Activated naive CD4-positive, alpha-beta T cell treated with anti-CD3 and anti-CD28 coated beads, Interleukin-2, amount 50 U/mL, for 24 hours (primary cell): Measurements from ENCODE around the gene RNF126.
A peak's percentile ranks its signal among the peaks of the same experiment; 100 is the strongest.

Experiments
- H3K27ac Mint-ChIP-seq: one replicate; pipeline ENCODE4 v1.8.0; 2021; ENCODE audit warnings: mild to moderate bottlenecking, mixed read lengths
- H3K27me3 Mint-ChIP-seq: one replicate; pipeline ENCODE4 v1.8.0; 2021; ENCODE audit warnings: mixed read lengths
- H3K36me3 Mint-ChIP-seq: one replicate; pipeline ENCODE4 v1.8.0; 2021; ENCODE audit warnings: mixed read lengths
- H3K4me1 Mint-ChIP-seq: one replicate; pipeline ENCODE4 v1.8.0; 2021; ENCODE audit warnings: mixed read lengths
- H3K4me3 Mint-ChIP-seq: one replicate; pipeline ENCODE4 v1.8.0; 2021; ENCODE audit warnings: mild to moderate bottlenecking, mixed read lengths
- H3K9me3 Mint-ChIP-seq: one replicate; pipeline ENCODE4 v1.8.0; 2021; ENCODE audit warnings: mixed read lengths

Gene RNF126

GRCh38 chr19:646779-647565 lies 16.0 kb downstream of the RNF126 start:
- Mint-ChIP-seq H3K27ac (no peak overlapping the region), H3K9me3 (no peaks in the 10 kb centered on the region), H3K4me3 (no peak overlapping the region), H3K36me3 (peaks cover 2% of the 10 kb centered on the region), H3K27me3 (no peaks in the 10 kb centered on the region), H3K4me1 (no peaks in the 10 kb centered on the region)

GRCh38 chr19:645912-646778 lies 16.9 kb downstream of the RNF126 start:
- Mint-ChIP-seq H3K27ac (no peak overlapping the region), H3K4me1 (no peaks in the 10 kb centered on the region), H3K36me3 (peaks cover 2% of the 10 kb centered on the region), H3K27me3 (no peaks in the 10 kb centered on the region), H3K9me3 (no peaks in the 10 kb centered on the region), H3K4me3 (no peak overlapping the region)

- no peak overlapping the region for H3K4me3 Mint-ChIP-seq
- H3K27me3 Mint-ChIP-seq, result no peaks in the 10 kb centered on the region
- peaks cover 2% of the 10 kb centered on the region for H3K36me3 Mint-ChIP-seq
- no peaks in the 10 kb centered on the region for H3K4me1 Mint-ChIP-seq
- no peaks in the 10 kb centered on the region for H3K9me3 Mint-ChIP-seq
- no peak overlapping the region for H3K27ac Mint-ChIP-seq
Observed at GRCh38 chr19:644789-645188, 18.2 kb downstream of the RNF126 start.

GRCh38 chr19:644363-644762 lies 18.7 kb downstream of the RNF126 start:
- H3K4me3 Mint-ChIP-seq, result no peak overlapping the region
- H3K27ac Mint-ChIP-seq, result no peak overlapping the region
- H3K36me3 Mint-ChIP-seq, result peaks cover 2% of the 10 kb centered on the region
- H3K27me3 Mint-ChIP-seq, result no peaks in the 10 kb centered on the region
- peaks cover 2% of the 10 kb centered on the region for H3K4me1 Mint-ChIP-seq
- no peaks in the 10 kb centered on the region for H3K9me3 Mint-ChIP-seq

- H3K4me1 Mint-ChIP-seq, result peaks cover 5% of the 10 kb centered on the region
- no peaks in the 10 kb centered on the region for H3K9me3 Mint-ChIP-seq
- H3K4me3 Mint-ChIP-seq, result no peak overlapping the region
- peaks cover 2% of the 10 kb centered on the region for H3K36me3 Mint-ChIP-seq
- H3K27me3 Mint-ChIP-seq, result no peaks in the 10 kb centered on the region
- no peak overlapping the region for H3K27ac Mint-ChIP-seq
Observed at GRCh38 chr19:643736-644135, 19.3 kb downstream of the RNF126 start.

- H3K4me3 Mint-ChIP-seq, result no peak overlapping the region
Observed at GRCh38 chr19:642767-643727, 20.0 kb downstream of the RNF126 start.

GRCh38 chr19:641702-642101 lies 21.3 kb downstream of the RNF126 start:
- H3K9me3 Mint-ChIP-seq, result no peaks in the 10 kb centered on the region
- H3K36me3 Mint-ChIP-seq, result peaks cover 2% of the 10 kb centered on the region
- no peaks in the 10 kb centered on the region for H3K27me3 Mint-ChIP-seq
- peaks cover 5% of the 10 kb centered on the region for H3K4me1 Mint-ChIP-seq
- H3K27ac Mint-ChIP-seq, result no peak overlapping the region
- H3K4me3 Mint-ChIP-seq, result no peak overlapping the region

More at GRCh38 chr19:642767-643727, 20.0 kb downstream of the RNF126 start:
- no peaks in the 10 kb centered on the region for H3K27me3 Mint-ChIP-seq
- no peak overlapping the region for H3K27ac Mint-ChIP-seq
- peaks cover 2% of the 10 kb centered on the region for H3K36me3 Mint-ChIP-seq
- H3K4me1 Mint-ChIP-seq, result peaks cover 5% of the 10 kb centered on the region
- H3K9me3 Mint-ChIP-seq, result no peaks in the 10 kb centered on the region

GRCh38 chr19:640606-641189 lies 22.3 kb downstream of the RNF126 start:
- Mint-ChIP-seq H3K4me1 (peaks cover 5% of the 10 kb centered on the region), H3K9me3 (no peaks in the 10 kb centered on the region), H3K27me3 (no peaks in the 10 kb centered on the region), H3K36me3 (no peaks in the 10 kb centered on the region), H3K4me3 (no peak overlapping the region), H3K27ac (no peak overlapping the region)

- Mint-ChIP-seq H3K9me3 (no peaks in the 10 kb centered on the region), H3K4me3 (no peak overlapping the region), H3K27ac (no peak overlapping the region), H3K4me1 (peaks cover 5% of the 10 kb centered on the region), H3K27me3 (no peaks in the 10 kb centered on the region), H3K36me3 (no peaks in the 10 kb centered on the region)
Observed at GRCh38 chr19:640161-640558, 22.9 kb downstream of the RNF126 start.

- H3K4me3 Mint-ChIP-seq, result peak within 1 kb of the TSS; percentile 85
- no peaks in the 10 kb centered on the region for H3K9me3 Mint-ChIP-seq
- peaks cover 5% of the 10 kb centered on the region for H3K4me1 Mint-ChIP-seq
- H3K27me3 Mint-ChIP-seq, result no peaks in the 10 kb centered on the region
- H3K36me3 Mint-ChIP-seq, result no peaks in the 10 kb centered on the region
- peak within 1 kb of the TSS; percentile 96 for H3K27ac Mint-ChIP-seq
Observed at GRCh38 chr19:639253-640160, 23.5 kb downstream of the RNF126 start, which contains the start of gene FGF22. TSS of gene FGF22 (plus strand) at chr19:639879. CDS start at chr19:639926, 47 bp downstream.

- Mint-ChIP-seq H3K36me3 (no peaks in the 10 kb centered on the region), H3K4me1 (peaks cover 9% of the 10 kb centered on the region), H3K9me3 (no peaks in the 10 kb centered on the region), H3K27ac (no peak overlapping the region), H3K27me3 (no peaks in the 10 kb centered on the region), H3K4me3 (peak overlapping the region; percentile 85)
Observed at GRCh38 chr19:638906-639252, 24.1 kb downstream of the RNF126 start.

GRCh38 chr19:634975-635652 lies 27.9 kb downstream of the RNF126 start:
- Mint-ChIP-seq H3K9me3 (no peaks in the 10 kb centered on the region), H3K36me3 (no peaks in the 10 kb centered on the region), H3K4me3 (no peak overlapping the region), H3K27ac (peak overlapping the region; percentile 17), H3K4me1 (peaks cover 28% of the 10 kb centered on the region), H3K27me3 (no peaks in the 10 kb centered on the region)

- H3K27ac Mint-ChIP-seq, result peak overlapping the region; percentile 94
- peaks cover 3% of the 10 kb centered on the region for H3K36me3 Mint-ChIP-seq
- peaks cover 28% of the 10 kb centered on the region for H3K4me1 Mint-ChIP-seq
- no peaks in the 10 kb centered on the region for H3K9me3 Mint-ChIP-seq
- H3K27me3 Mint-ChIP-seq, result no peaks in the 10 kb centered on the region
- H3K4me3 Mint-ChIP-seq, result peak overlapping the region; percentile 96
Observed at GRCh38 chr19:633786-634639, 29.0 kb downstream of the RNF126 start.
